ENCODE results near the gene SNAI1. TPM values are rescaled to one million over a fixed set of nuclear protein-coding genes. Genes with fewer than 3 reads are reported as not detected.

The SNAI1 gene
- 1 to 10 TPM in 3 of 4 donors, not detected in 1; 1.1 to 7.8 (median 6.9) TPM for polyA plus RNA-seq
- long read RNA-seq, donor 1, partial matches to known transcripts = 0 of 3 reads
- long read RNA-seq, donor 1, other reads (novel, unspliced or antisense) = 0 of 3 reads
- long read RNA-seq, donor 2 = 0 reads
- long read RNA-seq, donor 3 = 0 reads
- long read RNA-seq, donor 4 = 0 reads
- long read RNA-seq, donor 5 = 0 reads
- long read RNA-seq, donor 6 = 0 reads
- long read RNA-seq, donor 7, partial matches to known transcripts = 0 of 3 reads
- long read RNA-seq, donor 7, other reads (novel, unspliced or antisense) = 0 of 3 reads
- long read RNA-seq, donor 8 = 0 reads
- long read RNA-seq, donor 9, partial matches to known transcripts = 0 of 1 reads
- long read RNA-seq, donor 9, other reads (novel, unspliced or antisense) = 0 of 1 reads
- long read RNA-seq, donor 10, partial matches to known transcripts = 0 of 1 reads
- long read RNA-seq, donor 10, other reads (novel, unspliced or antisense) = 0 of 1 reads

DNA sequence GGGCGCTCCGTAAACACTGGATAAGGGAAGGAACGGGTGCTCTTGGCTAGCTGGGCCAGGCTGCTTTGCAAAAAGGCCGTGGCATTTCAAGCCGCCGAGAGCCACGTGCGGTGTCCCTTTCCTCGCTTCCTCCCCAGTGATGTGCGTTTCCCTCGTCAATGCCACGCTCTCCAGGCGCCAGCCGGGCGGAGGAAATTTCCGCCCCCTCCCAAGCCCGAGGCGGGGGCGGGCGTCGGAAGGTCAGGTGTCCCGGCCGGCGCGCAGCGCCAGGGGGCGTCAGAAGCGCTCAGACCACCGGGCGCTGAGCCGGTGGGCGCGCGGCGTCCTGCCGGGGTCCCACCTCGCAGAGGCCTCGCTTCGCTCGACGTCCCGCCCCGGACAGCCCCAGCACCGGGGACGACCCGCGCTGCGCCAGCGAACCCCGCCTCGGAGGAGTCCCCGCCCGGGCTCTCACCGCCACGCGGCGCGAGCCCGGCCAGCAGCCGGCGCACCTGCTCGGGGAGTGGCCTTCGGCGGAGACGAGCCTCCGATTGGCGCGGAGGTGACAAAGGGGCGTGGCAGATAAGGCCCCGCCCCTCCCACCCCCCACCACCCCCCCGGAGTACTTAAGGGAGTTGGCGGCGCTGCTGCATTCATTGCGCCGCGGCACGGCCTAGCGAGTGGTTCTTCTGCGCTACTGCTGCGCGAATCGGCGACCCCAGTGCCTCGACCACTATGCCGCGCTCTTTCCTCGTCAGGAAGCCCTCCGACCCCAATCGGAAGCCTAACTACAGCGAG is at the start of gene SNAI1:
Gene SNAI1, plus strand, starts transcription at position 635 of the 777 bp plus-strand sequence. Its CDS starts 80 bp downstream, at position 715.
- Histone ChIP-seq H3K9me3 (ENCODE audit: control insufficient read depth in 2 of 2, insufficient read depth in 1 of 2, low read depth in 1 of 2, low read length in 1 of 2) (no peaks in the 10 kb centered on the region), H3K4me1 (ENCODE audit: control insufficient read depth in 3 of 3, insufficient read depth in 2 of 3, low read depth in 1 of 3, low read length in 2 of 3) (peaks cover 2 to 52% (median 7%) of the 10 kb centered on the region in 3 donors), H3K27me3 (ENCODE audit: control insufficient read depth in 3 of 3, insufficient read depth in 3 of 3, low read length in 3 of 3) (peaks cover 0 to 11% (median 0%) of the 10 kb centered on the region in 3 donors), H3K4me3 (ENCODE audit: low read depth in 1 of 3, low read length in 3 of 3) (peak within 1 kb of the TSS; percentile 16 to 72 (median 39)), H3K27ac (ENCODE audit: low read depth in 1 of 3, low read length in 2 of 3) (peak within 1 kb of the TSS in 1 of 3 donors; percentile 78), H3K36me3 (ENCODE audit: control insufficient read depth in 3 of 3, insufficient read depth in 2 of 3, low read depth in 1 of 3, low read length in 3 of 3) (peaks cover 0 to 25% (median 0%) of the 10 kb centered on the region in 3 donors)
- DNase-seq (peak; percentile 85 to 92), FAIRE-seq (no peak)
- WGBS, 3 donors = 1% methylated on average over 51 to 90 of the region's 90 CpGs

- FAIRE-seq (no peak), DNase-seq (no peak)
- Histone ChIP-seq H3K4me3 (ENCODE audit: low read depth in 1 of 3, low read length in 3 of 3) (peak overlapping the region in 2 of 3 donors; percentile 26 to 87), H3K36me3 (ENCODE audit: control insufficient read depth in 3 of 3, insufficient read depth in 2 of 3, low read depth in 1 of 3, low read length in 3 of 3) (peaks cover 0 to 20% (median 0%) of the 10 kb centered on the region in 3 donors), H3K27me3 (ENCODE audit: control insufficient read depth in 3 of 3, insufficient read depth in 3 of 3, low read length in 3 of 3) (no peaks in the 10 kb centered on the region), H3K9me3 (ENCODE audit: control insufficient read depth in 2 of 2, insufficient read depth in 1 of 2, low read depth in 1 of 2, low read length in 1 of 2) (no peaks in the 10 kb centered on the region), H3K27ac (ENCODE audit: low read depth in 1 of 3, low read length in 2 of 3) (peak overlapping the region; percentile 42 to 75 (median 54)), H3K4me1 (ENCODE audit: control insufficient read depth in 3 of 3, insufficient read depth in 2 of 3, low read depth in 1 of 3, low read length in 2 of 3) (peaks cover 0 to 26% (median 8%) of the 10 kb centered on the region in 3 donors)
- 14 to 35% (median 23%) methylated on average over 21 of the region's 21 CpGs for WGBS, 3 donors
These were observed 47.0 kb upstream of the SNAI1 start for GRCh38 chr20:49935746-49936152.

GRCh38 chr20:49936153-49937026 is 46.4 kb upstream of the SNAI1 start, which contains the start of gene RNF114:
TSS of gene RNF114 (plus strand) at chr20:49936397. CDS start at chr20:49936413, 16 bp downstream.
- no peak for FAIRE-seq
- H3K4me1 ChIP-seq (ENCODE audit: control insufficient read depth in 3 of 3, insufficient read depth in 2 of 3, low read depth in 1 of 3, low read length in 2 of 3) = peaks cover 0 to 26% (median 8%) of the 10 kb centered on the region in 3 donors
- H3K27me3 ChIP-seq (ENCODE audit: control insufficient read depth in 3 of 3, insufficient read depth in 3 of 3, low read length in 3 of 3) = no peaks in the 10 kb centered on the region
- peak within 1 kb of the TSS; percentile 73 to 97 (median 84) for H3K27ac ChIP-seq (ENCODE audit: low read depth in 1 of 3, low read length in 2 of 3)
- peak; percentile 90 to 94 for DNase-seq
- no peaks in the 10 kb centered on the region for H3K9me3 ChIP-seq (ENCODE audit: control insufficient read depth in 2 of 2, insufficient read depth in 1 of 2, low read depth in 1 of 2, low read length in 1 of 2)
- WGBS, 3 donors = 0% methylated on average over 60 to 79 of the region's 79 CpGs
- peaks cover 0 to 26% (median 3%) of the 10 kb centered on the region in 3 donors for H3K36me3 ChIP-seq (ENCODE audit: control insufficient read depth in 3 of 3, insufficient read depth in 2 of 3, low read depth in 1 of 3, low read length in 3 of 3)
- peak within 1 kb of the TSS; percentile 71 to 92 (median 87) for H3K4me3 ChIP-seq (ENCODE audit: low read depth in 1 of 3, low read length in 3 of 3)

GRCh38 chr20:49937027-49937929 is 45.5 kb upstream of the SNAI1 start:
- peak; percentile 84 to 91 for DNase-seq

GRCh38 chr20:49938173-49939163 is 44.3 kb upstream of the SNAI1 start:
- no peak for FAIRE-seq
- peaks cover 3 to 26% (median 8%) of the 10 kb centered on the region in 3 donors for H3K4me1 ChIP-seq (ENCODE audit: control insufficient read depth in 3 of 3, insufficient read depth in 2 of 3, low read depth in 1 of 3, low read length in 2 of 3)
- DNase-seq = peak; percentile 15 to 35

More at GRCh38 chr20:49937027-49937929, 45.5 kb upstream of the SNAI1 start:
- Histone ChIP-seq H3K4me3 (ENCODE audit: low read depth in 1 of 3, low read length in 3 of 3) (peak overlapping the region; percentile 71 to 92 (median 87)), H3K4me1 (ENCODE audit: control insufficient read depth in 3 of 3, insufficient read depth in 2 of 3, low read depth in 1 of 3, low read length in 2 of 3) (peaks cover 0 to 26% (median 8%) of the 10 kb centered on the region in 3 donors), H3K9me3 (ENCODE audit: control insufficient read depth in 2 of 2, insufficient read depth in 1 of 2, low read depth in 1 of 2, low read length in 1 of 2) (no peaks in the 10 kb centered on the region), H3K36me3 (ENCODE audit: control insufficient read depth in 3 of 3, insufficient read depth in 2 of 3, low read depth in 1 of 3, low read length in 3 of 3) (peaks cover 4 to 33% (median 4%) of the 10 kb centered on the region in 3 donors), H3K27me3 (ENCODE audit: control insufficient read depth in 3 of 3, insufficient read depth in 3 of 3, low read length in 3 of 3) (no peaks in the 10 kb centered on the region), H3K27ac (ENCODE audit: low read depth in 1 of 3, low read length in 2 of 3) (peak overlapping the region; percentile 73 to 97 (median 84))
- 4 to 12% (median 6%) methylated on average over 12 of the region's 12 CpGs for WGBS, 3 donors
- FAIRE-seq = no peak

DNA sequence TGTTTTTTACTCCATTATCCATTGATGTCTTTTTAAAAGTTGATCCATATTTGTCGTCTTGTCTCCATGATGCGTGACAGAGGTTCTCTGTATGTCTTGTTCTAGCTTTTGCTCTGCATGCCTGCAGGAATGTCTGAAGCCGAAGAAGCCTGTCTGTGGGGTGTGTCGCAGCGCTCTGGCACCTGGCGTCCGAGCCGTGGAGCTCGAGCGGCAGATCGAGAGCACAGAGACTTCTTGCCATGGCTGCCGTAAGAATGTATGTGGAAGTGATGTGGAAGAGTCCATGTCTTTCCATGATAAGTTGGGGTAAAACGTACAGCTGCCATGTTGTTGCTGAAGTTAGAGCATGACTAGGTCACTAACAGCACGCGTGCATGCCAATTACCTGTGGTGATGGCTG is 41.3 kb upstream of the SNAI1 start:
- Histone ChIP-seq H3K36me3 (ENCODE audit: control insufficient read depth in 3 of 3, insufficient read depth in 2 of 3, low read depth in 1 of 3, low read length in 3 of 3) (peaks cover 12 to 59% (median 25%) of the 10 kb centered on the region in 3 donors), H3K27ac (ENCODE audit: low read depth in 1 of 3, low read length in 2 of 3) (no peak overlapping the region), H3K9me3 (ENCODE audit: control insufficient read depth in 2 of 2, insufficient read depth in 1 of 2, low read depth in 1 of 2, low read length in 1 of 2) (no peaks in the 10 kb centered on the region), H3K27me3 (ENCODE audit: control insufficient read depth in 3 of 3, insufficient read depth in 3 of 3, low read length in 3 of 3) (no peaks in the 10 kb centered on the region), H3K4me3 (ENCODE audit: low read depth in 1 of 3, low read length in 3 of 3) (no peak overlapping the region), H3K4me1 (ENCODE audit: control insufficient read depth in 3 of 3, insufficient read depth in 2 of 3, low read depth in 1 of 3, low read length in 2 of 3) (peaks cover 5 to 19% (median 8%) of the 10 kb centered on the region in 3 donors)
- DNase-seq (no peak), FAIRE-seq (no peak)
- WGBS, 3 donors = 93 to 95% (median 94%) methylated on average over 15 of the region's 15 CpGs

More at GRCh38 chr20:49938173-49939163, 44.3 kb upstream of the SNAI1 start:
- Histone ChIP-seq H3K36me3 (ENCODE audit: control insufficient read depth in 3 of 3, insufficient read depth in 2 of 3, low read depth in 1 of 3, low read length in 3 of 3) (peaks cover 8 to 41% (median 13%) of the 10 kb centered on the region in 3 donors), H3K9me3 (ENCODE audit: control insufficient read depth in 2 of 2, insufficient read depth in 1 of 2, low read depth in 1 of 2, low read length in 1 of 2) (no peaks in the 10 kb centered on the region), H3K4me3 (ENCODE audit: low read depth in 1 of 3, low read length in 3 of 3) (peak overlapping the region in 2 of 3 donors; percentile 71 to 87), H3K27ac (ENCODE audit: low read depth in 1 of 3, low read length in 2 of 3) (peak overlapping the region in 2 of 3 donors; percentile 84 to 97), H3K27me3 (ENCODE audit: control insufficient read depth in 3 of 3, insufficient read depth in 3 of 3, low read length in 3 of 3) (no peaks in the 10 kb centered on the region)
- 41 to 53% (median 51%) methylated on average over 12 of the region's 12 CpGs for WGBS, 3 donors

All from small intestine (tissue), 16 donors.